GM12878 (cell line): ENCODE measurements around the gene TTLL4. TPM values are rescaled to one million over a fixed set of nuclear protein-coding genes. Genes with fewer than 3 reads are reported as not detected.

Source experiments
- ATAC-seq: fragments of 200-7000 bp; cut with Tn5 transposase; 3 replicates; pipeline ENCODE4 v1.9.1; 2020; ENCODE audit warnings: mild to moderate bottlenecking, moderate library complexity
- BruUV-seq: library from RNA; stranded (reverse); fragments of 400-500 nt; replicated peaks from 2 replicates; lab custom pipeline; 2021; lab: Mats Ljungman, UMichigan
- CTCF ChIA-PET: fragments of 300-600 bp; sonication (Branson Sonifier 250); formaldehyde crosslinking; extraction: SDS; loops from one replicate; lab custom pipeline; 2021; ENCODE audit warnings: inconsistent platforms; lab: Yijun Ruan, JAX
- POLR2A ChIA-PET: fragments of 350-600 bp; formaldehyde crosslinking; extraction: SDS; loops from one replicate; lab custom pipeline; 2021; ENCODE audit warnings: inconsistent platforms; lab: Charles Lee
- RAD21 ChIA-PET: fragments of 300-600 bp; sonication (Branson Sonifier 250); formaldehyde crosslinking; loops from one replicate; lab custom pipeline; 2023; ENCODE audit warnings: antibody characterized with exemption; ENCODE audit not compliant: unreplicated experiment; lab: Charles Lee
- SMC1A ChIA-PET: fragments of 300-600 bp; sonication (Branson Sonifier 250); formaldehyde crosslinking; loops from one replicate; lab custom pipeline; 2023; ENCODE audit not compliant: unreplicated experiment, uncharacterized antibody; lab: Charles Lee
- DNase-seq: peaks from one replicate; pipeline ENCODE4 v3.0.0-alpha.2; 2011; ENCODE audit warnings: low read depth, low spot score
- FAIRE-seq: peaks from 3 replicates; lab custom pipeline; 2011; peaks lifted over from hg19 to GRCh38; lab: Jason Lieb, UNC
- H2AFZ ChIP-seq: 2 replicates; pipeline ENCODE4 v1.6.0; 2011; ENCODE audit warnings: low read depth, low read length, control low read depth; ENCODE audit not compliant: control insufficient read depth
- H3K27ac ChIP-seq: 2 replicates; pipeline ENCODE4 v1.5.1; 2011; ENCODE audit warnings: control low read depth; ENCODE audit not compliant: control insufficient read depth, insufficient read depth
- H3K27me3 ChIP-seq, 2 experiments: replicated peaks in 1 of 2; 2 replicates each; pipeline versions ENCODE4 v1.6.0 to v1.6.1; 2011; ENCODE audit warnings: low read length in 1 of 2; ENCODE audit not compliant: control insufficient read depth in 2 of 2, insufficient read depth in 2 of 2
- H3K36me3 ChIP-seq, 2 experiments: 2 replicates each; pipeline ENCODE4 v1.5.1; 2011; ENCODE audit warnings: low read length in 1 of 2; ENCODE audit not compliant: control insufficient read depth in 2 of 2, insufficient read depth in 2 of 2
- H3K4me1 ChIP-seq: 2 replicates; pipeline ENCODE4 v1.6.1; 2011; ENCODE audit warnings: mild to moderate bottlenecking, low read length, moderate library complexity, mixed read lengths; ENCODE audit not compliant: control insufficient read depth, insufficient read depth
- H3K4me2 ChIP-seq: 2 replicates; pipeline ENCODE4 v1.6.0; 2011; ENCODE audit warnings: control low read depth; ENCODE audit not compliant: control insufficient read depth, insufficient read depth
- H3K4me3 ChIP-seq: fragments of 200-600 bp; sonication (generic); 2 replicates; pipeline ENCODE4 v1.5.1; 2016
- H3K79me2 ChIP-seq: 2 replicates; pipeline ENCODE4 v1.6.0; 2011; ENCODE audit warnings: low read length; ENCODE audit not compliant: control insufficient read depth, insufficient read depth
- H3K9ac ChIP-seq: 2 replicates; pipeline ENCODE4 v1.8.0; 2011; ENCODE audit warnings: low read length, control low read depth, mixed read lengths; ENCODE audit not compliant: control insufficient read depth, insufficient read depth
- H3K9me3 ChIP-seq: replicated peaks from 3 replicates; pipeline ENCODE4 v1.5.1; 2011; ENCODE audit warnings: mild to moderate bottlenecking, low read length; ENCODE audit not compliant: control insufficient read depth, insufficient read depth
- H4K20me1 ChIP-seq: 2 replicates; pipeline ENCODE4 v1.6.0; 2011; ENCODE audit not compliant: control insufficient read depth, insufficient read depth
- E4F1 ChIP-seq: fragments of 450-650 bp; IDR thresholded peaks from 2 replicates; pipeline ENCODE4 v1.6.1; 2018; ENCODE audit warnings: borderline replicate concordance, mild to moderate bottlenecking; ENCODE audit not compliant: partially characterized antibody
- EP300 ChIP-seq, 2 experiments: fragments of 150-350 bp in 1 of 2; IDR thresholded peaks; 2 replicates each; pipeline ENCODE4 v1.6.1; 2011 to 2012; ENCODE audit warnings: low read depth in 2 of 2, low read length in 2 of 2, borderline replicate concordance in 1 of 2, improper control_type of control experiment in 1 of 2, inconsistent platforms in 1 of 2; ENCODE audit not compliant: control insufficient read depth in 1 of 2
- NFYB ChIP-seq: IDR thresholded peaks from 2 replicates; pipeline ENCODE4 v1.6.1; 2011; ENCODE audit warnings: low read depth, mild to moderate bottlenecking, low read length, improper control_type of control experiment, moderate library complexity; ENCODE audit not compliant: insufficient read depth
- ZBED1 ChIP-seq: IDR thresholded peaks from 2 replicates; pipeline ENCODE4 v1.6.1; 2016; ENCODE audit warnings: borderline replicate concordance
- WGBS: methylation state at CpG from one replicate; pipeline ENCODE4 v1.1.6; 2016; ENCODE audit warnings: low lambda C conversion rate; ENCODE audit not compliant: insufficient replicate concordance, insufficient coverage; ENCODE audit errors: missing lambda C conversion rate; 5-methylcytosine and 5-hydroxymethylcytosine counted together
- in situ Hi-C: fragments of 300-500 bp; cut with MboI; formaldehyde crosslinking; loops from 9 replicates; pipeline ENCODE4 v1.14.3; 2018; ENCODE audit warnings: mixed read lengths
- intact Hi-C: fragments of 100-400 bp; cut with micrococcal nuclease; formaldehyde crosslinking; loops from one replicate; pipeline ENCODE4 v1.14.2; 2022; ENCODE audit not compliant: unreplicated experiment
- polyA plus RNA-seq, 11 experiments: library from polyadenylated mRNA; depleted of rRNA in 4 of 11; unstranded in 6 of 11; stranded (reverse) in 5 of 11; fragments of >200 nt; fragmentation: Nextera tagmentation in 4 of 11; fragmentation: Illumina TruSeq in 1 of 11; extraction: Ambion mirVana in 4 of 11; extraction: Trizol in 1 of 11; gene quantifications; 1 replicate in 1 of 11; 2 replicates in 10 of 11; pipeline versions ENCODE4 v1.2.1 to v1.2.3, GENCODE V29; 2011 to 2016; ENCODE audit warnings: inconsistent platforms in 2 of 11, missing spikeins in 2 of 11, low read depth in 1 of 11
- total RNA-seq, 4 experiments: library from RNA; depleted of rRNA in 3 of 4; stranded (reverse); fragments of >200 nt in 3 of 4; fragmentation: Illumina TruSeq in 1 of 4; extraction: Trizol in 1 of 4; gene quantifications; 2 replicates each; pipeline versions ENCODE4 v1.2.1 to v1.2.3, GENCODE V29; 2013 to 2021

The TTLL4 gene
- total and polyA plus RNA-seq, 10 of the 15 experiments (the other 5 are each of a cell fraction or from before 2014, with no cell fraction given), result 16.6 to 63.1 (median 32.9) TPM

- H3K4me3 ChIP-seq, result no peak overlapping the region
- DNase-seq (no peak), FAIRE-seq (no peak), ATAC-seq (no peak)
- 93% methylated on average over 6 of the region's 6 CpGs for WGBS
- CTCF ChIA-PET, result interaction anchor here (1.7 kb wide), 1 partner anchor 46 kb away, joined by 6 read pairs; the partner anchor contains the start of gene TTLL4
- no peak overlapping the region for H3K9ac ChIP-seq
- no peaks in the 10 kb centered on the region for H3K4me1 ChIP-seq
- POLR2A ChIA-PET, result no interaction called here
- BruUV-seq, result no TSS peak
- no peak overlapping the region for H3K27ac ChIP-seq
- no peak overlapping the region for H3K4me2 ChIP-seq
- no peaks in the 10 kb centered on the region for H4K20me1 ChIP-seq
- H3K36me3 ChIP-seq, result peaks cover 17 to 19% of the 10 kb centered on the region in 2 experiments; a peak in 3 of 4 replicates
- H2AFZ ChIP-seq, result no peak overlapping the region
- intact Hi-C loops, result no loop called here
- RAD21 ChIA-PET, result no interaction called here
- no peaks in the 10 kb centered on the region for H3K79me2 ChIP-seq
- TF ChIP-seq ZBED1, result no peak
- TF ChIP-seq EP300 (IDR thresholded peaks at IDR 0.05; ENCODE audit: borderline replicate concordance in 1 of 2, control insufficient read depth in 1 of 2, low read depth in 2 of 2, low read length in 2 of 2), result no peak
- TF ChIP-seq NFYB, result no peak
- TF ChIP-seq E4F1, result no peak
- in situ Hi-C loops, result no loop called here
- no peaks in the 10 kb centered on the region for H3K27me3 ChIP-seq
- SMC1A ChIA-PET, result no interaction called here
- H3K9me3 ChIP-seq, result no peaks in the 10 kb centered on the region
Measured at GRCh38 chr2:218756599-218757377, 46.2 kb downstream of the TTLL4 start.
